Measurements from ENCODE around the gene DHX58. TPM values are rescaled to one million over a fixed set of nuclear protein-coding genes. Genes with fewer than 3 reads are reported as not detected.

Gene DHX58
- total RNA-seq, 2 experiments from 2014 or later: 10.3 to 19.4 TPM

- Histone ChIP-seq H4K20me1 (ENCODE audit: insufficient read depth, low read length) (no peaks in the 10 kb centered on the region), H3K4me3 (ENCODE audit: low read depth, low read length, poor library complexity, severe bottlenecking) (no peak overlapping the region), H3K4me1 (ENCODE audit: insufficient read depth, low read length, poor library complexity, severe bottlenecking) (peaks cover 20% of the 10 kb centered on the region), H3K79me2 (ENCODE audit: insufficient read depth, low read depth, low read length) (no peaks in the 10 kb centered on the region), H3K9me3 (ENCODE audit: low read length) (no peaks in the 10 kb centered on the region), H3K4me2 (ENCODE audit: low read length) (no peak overlapping the region), H3K27ac (ENCODE audit: low read depth, low read length, poor library complexity, severe bottlenecking) (no peak overlapping the region), H3K36me3 (ENCODE audit: insufficient read depth, low read length) (no peaks in the 10 kb centered on the region), H3K9me2 (ENCODE audit: insufficient read depth, low read length) (no peaks in the 10 kb centered on the region), H2AFZ (ENCODE audit: low read length) (no peak overlapping the region)
- no TSS peak for BruUV-seq (replicated peaks)
- POLR2A ChIA-PET: interaction anchor here (0.6 kb wide), 1 partner anchor 8 kb away, joined by 3 read pairs; no protein-coding TSS in a partner anchor
- no peak for DNase-seq (ENCODE audit: low spot score)
- TF ChIP-seq EZH2phosphoT487 (IDR thresholded peaks at IDR 0.05; ENCODE audit: borderline replicate concordance, low read depth, low read length): no peak
- TF ChIP-seq CTCF (conservative IDR thresholded peaks at IDR 0.05; ENCODE audit: low read length): no peak
- CTCF ChIA-PET (ENCODE audit: unreplicated experiment): no interaction called here
- intact Hi-C loops (cut with micrococcal nuclease; ENCODE audit: unreplicated experiment): loop anchor here (5.0 kb wide), 1 partner anchor 33 kb away; no protein-coding TSS in a partner anchor
These were observed 43.5 kb downstream of the DHX58 start for GRCh38 chr17:42068979-42069378.

- TF ChIP-seq CTCF (conservative IDR thresholded peaks at IDR 0.05; ENCODE audit: low read length): peak; percentile 99
- no peak for TF ChIP-seq EZH2phosphoT487 (IDR thresholded peaks at IDR 0.05; ENCODE audit: borderline replicate concordance, low read depth, low read length)
- Histone ChIP-seq H2AFZ (ENCODE audit: low read length) (no peak overlapping the region), H3K4me3 (ENCODE audit: low read depth, low read length, poor library complexity, severe bottlenecking) (no peak overlapping the region), H3K9me3 (ENCODE audit: low read length) (no peaks in the 10 kb centered on the region), H3K4me2 (ENCODE audit: low read length) (no peak overlapping the region), H3K79me2 (ENCODE audit: insufficient read depth, low read depth, low read length) (no peaks in the 10 kb centered on the region), H3K27ac (ENCODE audit: low read depth, low read length, poor library complexity, severe bottlenecking) (no peak overlapping the region), H4K20me1 (ENCODE audit: insufficient read depth, low read length) (no peaks in the 10 kb centered on the region), H3K9me2 (ENCODE audit: insufficient read depth, low read length) (no peaks in the 10 kb centered on the region), H3K4me1 (ENCODE audit: insufficient read depth, low read length, poor library complexity, severe bottlenecking) (peaks cover 23% of the 10 kb centered on the region), H3K36me3 (ENCODE audit: insufficient read depth, low read length) (no peaks in the 10 kb centered on the region)
- no TSS peak for BruUV-seq (replicated peaks)
- POLR2A ChIA-PET: interaction anchor here (0.6 to 1.6 kb wide), 2 partner anchors 37 to 67 kb away, joined by 3 to 4 read pairs; no protein-coding TSS in a partner anchor
- peak; percentile 72 for DNase-seq (ENCODE audit: low spot score)
- intact Hi-C loops (cut with micrococcal nuclease; ENCODE audit: unreplicated experiment): loop anchor here (1.0 to 5.0 kb wide), 4 partner anchors 35 to 104 kb away; no protein-coding TSS in a partner anchor
- CTCF ChIA-PET (ENCODE audit: unreplicated experiment): interaction anchor here (1.5 kb wide), 1 partner anchor 48 kb away, joined by 3 read pairs; no protein-coding TSS in a partner anchor
These were observed 45.0 kb downstream of the DHX58 start for GRCh38 chr17:42067371-42068091.

- TF ChIP-seq EZH2phosphoT487 (IDR thresholded peaks at IDR 0.05; ENCODE audit: borderline replicate concordance, low read depth, low read length) (no peak), CTCF (conservative IDR thresholded peaks at IDR 0.05; ENCODE audit: low read length) (no peak)
- no peaks in the 10 kb centered on the region for H3K9me2 ChIP-seq (ENCODE audit: insufficient read depth, low read length)
- ChIA-PET CTCF (ENCODE audit: unreplicated experiment) (no interaction called here), POLR2A (interaction anchor here (0.5 to 1.4 kb wide), 2 partner anchors 45 to 511 kb away, joined by 3 to 5 read pairs; partner anchors contain the start of gene NKIRAS2)
- no peaks in the 10 kb centered on the region for H3K9me3 ChIP-seq (ENCODE audit: low read length)
- H3K79me2 ChIP-seq (ENCODE audit: insufficient read depth, low read depth, low read length): no peaks in the 10 kb centered on the region
- no peaks in the 10 kb centered on the region for H4K20me1 ChIP-seq (ENCODE audit: insufficient read depth, low read length)
- H3K4me1 ChIP-seq (ENCODE audit: insufficient read depth, low read length, poor library complexity, severe bottlenecking): peaks cover 11% of the 10 kb centered on the region
- H2AFZ ChIP-seq (ENCODE audit: low read length): no peak overlapping the region
- no peak overlapping the region for H3K27ac ChIP-seq (ENCODE audit: low read depth, low read length, poor library complexity, severe bottlenecking)
- no peak overlapping the region for H3K4me2 ChIP-seq (ENCODE audit: low read length)
- intact Hi-C loops (cut with micrococcal nuclease; ENCODE audit: unreplicated experiment): loop anchor here (5.0 kb wide), 1 partner anchor 37 kb away; no protein-coding TSS in a partner anchor
- no peaks in the 10 kb centered on the region for H3K36me3 ChIP-seq (ENCODE audit: insufficient read depth, low read length)
- DNase-seq (ENCODE audit: low spot score): no peak
- no TSS peak for BruUV-seq (replicated peaks)
- H3K4me3 ChIP-seq (ENCODE audit: low read depth, low read length, poor library complexity, severe bottlenecking): no peak overlapping the region
These were observed 47.3 kb downstream of the DHX58 start for GRCh38 chr17:42065201-42065600.
